Panc1 (cell line): ENCODE measurements around the gene ARFRP1. TPM values are rescaled to one million over a fixed set of nuclear protein-coding genes. Genes with fewer than 3 reads are reported as not detected.

Experiments
- ATAC-seq: fragments of 200-7000 bp; cut with Tn5 transposase; 2 replicates; pipeline ENCODE4 v1.9.1; 2020; ENCODE audit warnings: mild to moderate bottlenecking, moderate library complexity
- BruUV-seq: library from RNA; stranded (reverse); fragments of 400-500 nt; replicated peaks from 2 replicates; lab custom pipeline; 2021; lab: Mats Ljungman, UMichigan
- CTCF ChIA-PET: fragments of 300-600 bp; sonication (Branson Sonifier 250); formaldehyde crosslinking; loops from one replicate; lab custom pipeline; 2022; ENCODE audit warnings: antibody characterized with exemption; lab: Charles Lee
- POLR2A ChIA-PET: fragments of 300-600 bp; sonication (Branson Sonifier 250); formaldehyde crosslinking; loops from one replicate; lab custom pipeline; 2022; ENCODE audit warnings: antibody characterized with exemption; lab: Charles Lee
- DNase-seq: peaks from one replicate; pipeline ENCODE4 v3.0.0-alpha.2; 2010; ENCODE audit warnings: low read depth, low spot score
- H3K27ac ChIP-seq: 2 replicates; pipeline ENCODE4 v1.5.1; 2011; ENCODE audit warnings: mild to moderate bottlenecking, low read length, inconsistent platforms
- H3K27me3 ChIP-seq: fragments of 200-500 bp; sonication (Bioruptor generic); 2 replicates; pipeline ENCODE4 v1.6.0; 2014; ENCODE audit warnings: low read length, inconsistent platforms; ENCODE audit not compliant: control insufficient read depth, insufficient read depth
- H3K36me3 ChIP-seq: fragments of 200-500 bp; sonication (Bioruptor generic); 2 replicates; pipeline ENCODE4 v1.5.1; 2014; ENCODE audit warnings: inconsistent platforms, mild to moderate bottlenecking, low read length, moderate library complexity; ENCODE audit not compliant: control insufficient read depth, insufficient read depth
- H3K4me1 ChIP-seq: 2 replicates; pipeline ENCODE4 v1.5.1; 2011; ENCODE audit warnings: inconsistent platforms, mild to moderate bottlenecking, low read length, moderate library complexity; ENCODE audit not compliant: control insufficient read depth, insufficient read depth
- H3K4me3 ChIP-seq, 2 experiments: 2 replicates each; pipeline ENCODE4 v1.5.1; 2011 to 2012; ENCODE audit warnings: low read depth in 2 of 2, low read length in 2 of 2, mild to moderate bottlenecking in 2 of 2, inconsistent platforms in 1 of 2, moderate library complexity in 1 of 2
- H3K9me3 ChIP-seq: fragments of 200-500 bp; sonication (Bioruptor generic); 2 replicates; pipeline ENCODE4 v1.5.1; 2014; ENCODE audit warnings: low read depth, mild to moderate bottlenecking, inconsistent platforms, low read length, moderate library complexity; ENCODE audit not compliant: control insufficient read depth, insufficient read depth
- CTCF ChIP-seq: fragments of 450-650 bp; IDR thresholded peaks from 2 replicates; pipeline ENCODE4 v1.5.1; 2017; ENCODE audit warnings: mild to moderate bottlenecking
- POLR2AphosphoS5 ChIP-seq: IDR thresholded peaks from 2 replicates; pipeline ENCODE4 v1.6.1; 2012; ENCODE audit warnings: mild to moderate bottlenecking, low read depth, low read length, moderate library complexity
- REST ChIP-seq, 2 experiments: IDR thresholded peaks; 2 replicates each; pipeline ENCODE4 v1.6.1; 2011 to 2012; ENCODE audit warnings: low read depth in 2 of 2, control low read depth in 1 of 2, low read length in 1 of 2, mild to moderate bottlenecking in 1 of 2, moderate library complexity in 1 of 2; ENCODE audit not compliant: insufficient read depth in 1 of 2
- SIN3A ChIP-seq: IDR thresholded peaks from 2 replicates; pipeline ENCODE4 v1.6.1; 2012; ENCODE audit warnings: low read depth, mild to moderate bottlenecking, low read length, moderate library complexity, borderline replicate concordance; ENCODE audit not compliant: insufficient read depth
- TCF7L2 ChIP-seq: IDR thresholded peaks from 2 replicates; pipeline ENCODE4 v1.6.1; 2011; ENCODE audit warnings: mild to moderate bottlenecking, low read depth, low read length, inconsistent platforms
- in situ Hi-C: cut with HindIII; loops from 2 replicates; pipeline ENCODE4 v1.10.0; 2016; ENCODE audit warnings: low sequenced_read_pairs, low pct_unique_long_range_greater_than_20kb
- intact Hi-C: fragments of 100-400 bp; cut with micrococcal nuclease; formaldehyde crosslinking; loops from one replicate; pipeline ENCODE4 v1.10.0; 2022; ENCODE audit not compliant: unreplicated experiment
- total RNA-seq: library from RNA; stranded (reverse); gene quantifications from one replicate; pipeline ENCODE4 v1.2.1, GENCODE V29; 2021; ENCODE audit not compliant: unreplicated experiment

Gene ARFRP1
- total RNA-seq, 1 experiment from 2014 or later, result 57.9 TPM

- Histone ChIP-seq H3K4me3 (no peak overlapping the region), H3K9me3 (no peaks in the 10 kb centered on the region), H3K27ac (no peak overlapping the region), H3K36me3 (peaks cover 9% of the 10 kb centered on the region; the same call in 1 of the 2 replicates), H3K4me1 (peaks cover 49% of the 10 kb centered on the region), H3K27me3 (no peaks in the 10 kb centered on the region)
- intact Hi-C loops, result no loop called here
- ATAC-seq, result no peak
- ChIA-PET POLR2A (no interaction called here), CTCF (no interaction called here)
- TF ChIP-seq CTCF (no peak), TCF7L2 (no peak), POLR2AphosphoS5 (no peak), REST (IDR thresholded peaks at IDR 0.05; ENCODE audit: insufficient read depth in 1 of 2, low read depth in 2 of 2, low read length in 1 of 2) (no peak), SIN3A (no peak)
- in situ Hi-C loops, result no loop called here
- no peak for DNase-seq
- BruUV-seq, result no TSS peak
These were observed 3.0 kb downstream of the ARFRP1 start for GRCh38 chr20:63704749-63705117.

GRCh38 chr20:63703976-63704748 lies 3.6 kb downstream of the ARFRP1 start:
- Histone ChIP-seq H3K27ac (no peak overlapping the region), H3K36me3 (peaks cover 9% of the 10 kb centered on the region; the same call in 1 of the 2 replicates), H3K9me3 (no peaks in the 10 kb centered on the region), H3K27me3 (no peaks in the 10 kb centered on the region), H3K4me1 (peaks cover 51% of the 10 kb centered on the region), H3K4me3 (no peak overlapping the region)
- in situ Hi-C loops, result no loop called here
- DNase-seq (no peak), ATAC-seq (no peak)
- BruUV-seq, result no TSS peak
- CTCF ChIA-PET, result no interaction called here
- TF ChIP-seq SIN3A (no peak), TCF7L2 (no peak), REST (IDR thresholded peaks at IDR 0.05; ENCODE audit: insufficient read depth in 1 of 2, low read depth in 2 of 2, low read length in 1 of 2) (no peak), POLR2AphosphoS5 (no peak), CTCF (no peak)
- POLR2A ChIA-PET, result no interaction called here
- intact Hi-C loops, result no loop called here
